ENCODE data around the gene SATB1. TPM values are rescaled to one million over a fixed set of nuclear protein-coding genes. Genes with fewer than 3 reads are reported as not detected.

SATB1 gene
- total RNA-seq, 1 experiment from 2014 or later: 28.7 TPM

DNA sequence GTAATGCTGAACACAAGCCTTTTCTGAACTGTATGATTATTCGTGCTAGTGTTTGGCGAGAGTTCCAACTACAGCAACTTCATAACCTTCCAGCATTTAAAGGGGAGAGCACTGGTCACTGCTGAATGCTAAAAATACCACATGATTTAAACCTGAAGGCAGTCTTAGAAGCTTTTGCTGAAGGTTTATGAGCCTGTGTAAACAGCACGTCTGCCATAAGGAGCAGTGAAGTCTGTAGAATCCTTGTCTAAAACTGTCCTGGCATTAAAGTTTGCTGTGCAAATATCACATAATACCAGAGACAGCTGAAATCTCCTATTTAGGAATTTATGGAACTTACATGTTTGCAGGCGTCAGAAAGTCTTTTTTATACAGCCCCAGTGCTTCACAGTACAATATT is 5.9 kb downstream of the SATB1 start:
- no peak for DNase-seq
- Histone ChIP-seq H3K4me1 (replicated peaks; ENCODE audit: insufficient read depth) (peaks cover 10% of the 10 kb centered on the region), H3K79me2 (ENCODE audit: low read depth) (peaks cover 6% of the 10 kb centered on the region; the same call in 1 of the 2 replicates), H3F3A (ENCODE audit: insufficient read depth, low read depth) (0 out of 2 replicates have a peak, but pooled peaks cover 4% of the 10 kb centered on the region), H3K27me3 (ENCODE audit: insufficient read depth, low read depth) (no peaks in the 10 kb centered on the region), H3K27ac (no peak overlapping the region), H2AFZ (no peak overlapping the region), H3K4me3 (no peak overlapping the region), H4K20me1 (ENCODE audit: insufficient read depth) (no peaks in the 10 kb centered on the region), H3K36me3 (ENCODE audit: low read depth) (no peaks in the 10 kb centered on the region), H3K9me2 (ENCODE audit: insufficient read depth) (no peaks in the 10 kb centered on the region), H3K9me3 (ENCODE audit: insufficient read depth, low read depth) (no peaks in the 10 kb centered on the region), H3K4me2 (no peak overlapping the region)
- no TSS peak for BruUV-seq (replicated peaks)
- intact Hi-C loops (cut with micrococcal nuclease; ENCODE audit: unreplicated experiment): no loop called here
- ChIA-PET CTCF (no interaction called here), POLR2A (ENCODE audit: unreplicated experiment) (no interaction called here)
- no peak for TF ChIP-seq EZH2 (IDR thresholded peaks at IDR 0.05; ENCODE audit: low read depth)
- TF ChIP-seq, protein P1, sequence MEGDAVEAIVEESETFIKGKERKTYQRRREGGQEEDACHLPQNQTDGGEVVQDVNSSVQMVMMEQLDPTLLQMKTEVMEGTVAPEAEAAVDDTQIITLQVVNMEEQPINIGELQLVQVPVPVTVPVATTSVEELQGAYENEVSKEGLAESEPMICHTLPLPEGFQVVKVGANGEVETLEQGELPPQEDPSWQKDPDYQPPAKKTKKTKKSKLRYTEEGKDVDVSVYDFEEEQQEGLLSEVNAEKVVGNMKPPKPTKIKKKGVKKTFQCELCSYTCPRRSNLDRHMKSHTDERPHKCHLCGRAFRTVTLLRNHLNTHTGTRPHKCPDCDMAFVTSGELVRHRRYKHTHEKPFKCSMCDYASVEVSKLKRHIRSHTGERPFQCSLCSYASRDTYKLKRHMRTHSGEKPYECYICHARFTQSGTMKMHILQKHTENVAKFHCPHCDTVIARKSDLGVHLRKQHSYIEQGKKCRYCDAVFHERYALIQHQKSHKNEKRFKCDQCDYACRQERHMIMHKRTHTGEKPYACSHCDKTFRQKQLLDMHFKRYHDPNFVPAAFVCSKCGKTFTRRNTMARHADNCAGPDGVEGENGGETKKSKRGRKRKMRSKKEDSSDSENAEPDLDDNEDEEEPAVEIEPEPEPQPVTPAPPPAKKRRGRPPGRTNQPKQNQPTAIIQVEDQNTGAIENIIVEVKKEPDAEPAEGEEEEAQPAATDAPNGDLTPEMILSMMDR (conservative IDR thresholded peaks at IDR 0.05): no peak

DNA sequence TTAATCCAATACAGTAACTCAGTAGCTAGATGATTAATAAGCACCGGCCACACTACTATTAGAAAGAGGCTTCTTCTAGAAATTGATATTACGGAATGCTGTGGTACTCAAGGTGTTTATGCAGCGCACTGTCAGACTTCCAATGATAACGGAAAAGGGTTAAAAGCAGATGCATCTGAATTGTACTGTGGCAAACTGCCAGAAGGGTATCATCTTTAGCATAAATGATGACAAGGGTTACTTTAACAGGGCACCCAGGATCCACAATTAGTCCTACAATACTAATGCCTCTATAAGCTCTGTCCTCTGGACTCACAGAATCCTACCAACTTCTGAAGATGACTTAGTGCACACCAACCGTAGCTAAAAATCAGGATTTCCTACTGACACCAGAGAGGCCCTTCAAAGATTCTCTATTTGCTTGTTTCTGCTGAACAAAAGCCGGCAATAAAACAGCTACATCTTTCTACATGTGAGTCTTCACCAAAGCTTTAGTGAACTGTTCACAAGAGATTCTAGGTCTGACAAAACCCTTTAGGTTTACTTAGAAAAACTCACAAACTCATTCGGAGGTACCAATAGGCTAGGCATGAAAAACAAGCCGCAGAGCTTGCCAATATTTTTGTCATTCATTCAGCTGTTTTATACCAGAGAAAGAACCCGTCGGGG is 7.1 kb downstream of the SATB1 start:
- DNase-seq: no peak
- Histone ChIP-seq H4K20me1 (ENCODE audit: insufficient read depth) (no peaks in the 10 kb centered on the region), H3K4me2 (no peak overlapping the region), H3K27me3 (ENCODE audit: insufficient read depth, low read depth) (no peaks in the 10 kb centered on the region), H3K36me3 (ENCODE audit: low read depth) (0 out of 2 replicates have a peak, but pooled peaks cover 4% of the 10 kb centered on the region), H3K9me2 (ENCODE audit: insufficient read depth) (no peaks in the 10 kb centered on the region), H3K4me3 (no peak overlapping the region), H3F3A (ENCODE audit: insufficient read depth, low read depth) (no peaks in the 10 kb centered on the region), H3K79me2 (ENCODE audit: low read depth) (no peaks in the 10 kb centered on the region), H3K27ac (no peak overlapping the region), H2AFZ (no peak overlapping the region), H3K4me1 (replicated peaks; ENCODE audit: insufficient read depth) (peaks cover 8% of the 10 kb centered on the region), H3K9me3 (ENCODE audit: insufficient read depth, low read depth) (no peaks in the 10 kb centered on the region)
- intact Hi-C loops (cut with micrococcal nuclease; ENCODE audit: unreplicated experiment): no loop called here
- no peak for TF ChIP-seq EZH2 (IDR thresholded peaks at IDR 0.05; ENCODE audit: low read depth)
- TF ChIP-seq, protein P1 (conservative IDR thresholded peaks at IDR 0.05): no peak
- CTCF ChIA-PET: no interaction called here
- POLR2A ChIA-PET (ENCODE audit: unreplicated experiment): no interaction called here
- BruUV-seq (replicated peaks): no TSS peak

- POLR2A ChIA-PET (ENCODE audit: unreplicated experiment): no interaction called here
- no peak for DNase-seq
- Histone ChIP-seq H3K36me3 (ENCODE audit: low read depth) (0 out of 2 replicates have a peak, but pooled peaks cover 6% of the 10 kb centered on the region), H4K20me1 (ENCODE audit: insufficient read depth) (no peaks in the 10 kb centered on the region), H2AFZ (no peak overlapping the region), H3K27me3 (ENCODE audit: insufficient read depth, low read depth) (no peaks in the 10 kb centered on the region), H3K79me2 (ENCODE audit: low read depth) (no peaks in the 10 kb centered on the region), H3K4me2 (no peak overlapping the region), H3K9me2 (ENCODE audit: insufficient read depth) (no peaks in the 10 kb centered on the region), H3K9me3 (ENCODE audit: insufficient read depth, low read depth) (no peaks in the 10 kb centered on the region), H3K27ac (no peak overlapping the region), H3K4me3 (no peak overlapping the region), H3K4me1 (replicated peaks; ENCODE audit: insufficient read depth) (no peaks in the 10 kb centered on the region), H3F3A (ENCODE audit: insufficient read depth, low read depth) (no peaks in the 10 kb centered on the region)
- TF ChIP-seq, protein P1 (conservative IDR thresholded peaks at IDR 0.05): no peak
- no peak for TF ChIP-seq EZH2 (IDR thresholded peaks at IDR 0.05; ENCODE audit: low read depth)
- BruUV-seq (replicated peaks): no TSS peak
- intact Hi-C loops (cut with micrococcal nuclease; ENCODE audit: unreplicated experiment): no loop called here
- CTCF ChIA-PET: no interaction called here
Measured at GRCh38 chr3:18416332-18416731, 8.8 kb downstream of the SATB1 start.

Measured in PC-9 (cell line).